K562 (cell line): ENCODE measurements around the gene CSTB. TPM values are rescaled to one million over a fixed set of nuclear protein-coding genes. Genes with fewer than 3 reads are reported as not detected.

Experiments
- BRCA1 ChIP-seq, 2 experiments: fragments of 450-650 bp in 1 of 2; sonication (generic) in 1 of 2; formaldehyde crosslinking in 1 of 2; IDR thresholded peaks; 2 replicates each; pipeline versions ENCODE4 v1.5.0 to v1.6.1; 2017 to 2020; ENCODE audit warnings: mild to moderate bottlenecking in 1 of 2, missing genetic modification reagents in 1 of 2
- CBFA2T3 ChIP-seq: fragments of 450-650 bp; IDR thresholded peaks from 2 replicates; pipeline ENCODE4 v1.6.1; 2017
- EHMT2 ChIP-seq: fragments of 450-650 bp; IDR thresholded peaks from 2 replicates; pipeline ENCODE4 v1.6.1; 2018; ENCODE audit warnings: antibody characterized with exemption
- FOXM1 ChIP-seq, 2 experiments: fragments of 450-650 bp in 1 of 2; sonication (generic) in 1 of 2; formaldehyde crosslinking in 1 of 2; IDR thresholded peaks; 2 replicates each; pipeline versions ENCODE4 v1.6.1 to v1.9.0; 2017 to 2022; ENCODE audit warnings: low read depth in 2 of 2, mild to moderate bottlenecking in 2 of 2, missing genetic modification reagents in 1 of 2, moderate library complexity in 1 of 2
- KAT7 ChIP-seq: sonication (generic); formaldehyde crosslinking; IDR thresholded peaks from 2 replicates; pipeline ENCODE4 v1.8.0; 2022; ENCODE audit warnings: missing genetic modification reagents, mild to moderate bottlenecking, borderline replicate concordance
- MAFK ChIP-seq: IDR thresholded peaks from 2 replicates; pipeline ENCODE4 v1.6.1; 2011; ENCODE audit warnings: low read length, improper control_type of control experiment
- NKRF ChIP-seq: fragments of 450-650 bp; IDR thresholded peaks from 2 replicates; pipeline ENCODE4 v1.6.1; 2016; ENCODE audit warnings: borderline replicate concordance
- PTBP1 ChIP-seq: fragments of 200-400 bp; formaldehyde crosslinking; IDR thresholded peaks from 2 replicates; pipeline ENCODE4 v1.6.1; 2017; ENCODE audit warnings: low read depth, low read length
- PURB ChIP-seq: sonication (generic); formaldehyde crosslinking; IDR thresholded peaks from 2 replicates; pipeline ENCODE4 v1.9.0; 2021; ENCODE audit warnings: low read depth, mild to moderate bottlenecking, missing genetic modification reagents
- RBBP5 ChIP-seq: fragments of 200-600 bp; sonication (generic); IDR thresholded peaks from 2 replicates; pipeline ENCODE4 v1.6.1; 2012; ENCODE audit warnings: borderline replicate concordance, mild to moderate bottlenecking, low read length, control low read depth, inconsistent platforms; ENCODE audit not compliant: insufficient read depth, poor library complexity, severe bottlenecking
- RBFOX2 ChIP-seq: fragments of 200-400 bp; formaldehyde crosslinking; IDR thresholded peaks from 2 replicates; pipeline ENCODE4 v1.6.1; 2017; ENCODE audit warnings: low read depth, mild to moderate bottlenecking, low read length, moderate library complexity
- RUNX1 ChIP-seq: sonication (generic); IDR thresholded peaks from 2 replicates; pipeline ENCODE4 v1.6.1; 2016; ENCODE audit warnings: antibody characterized with exemption, low read depth
- SMARCA4 ChIP-seq: fragments of 450-650 bp; IDR thresholded peaks from 2 replicates; pipeline ENCODE4 v1.6.1; 2016
- SRSF3 ChIP-seq: fragments of 200-400 bp; formaldehyde crosslinking; IDR thresholded peaks from 2 replicates; pipeline ENCODE4 v1.6.1; 2016; ENCODE audit warnings: mild to moderate bottlenecking, low read length, moderate library complexity; ENCODE audit not compliant: insufficient read depth
- TAF7 ChIP-seq: fragments of 450-650 bp; IDR thresholded peaks from 2 replicates; pipeline ENCODE4 v1.6.1; 2016; ENCODE audit warnings: missing genetic modification characterization, missing compliant biosample characterization
- TARDBP ChIP-seq: fragments of 450-650 bp; IDR thresholded peaks from 2 replicates; pipeline ENCODE4 v1.6.1; 2016
- YY1 ChIP-seq, 3 experiments: IDR thresholded peaks; 2 replicates each; pipeline ENCODE4 v1.6.1; 2011; ENCODE audit warnings: low read length in 2 of 3, mild to moderate bottlenecking in 2 of 3, moderate library complexity in 2 of 3, borderline replicate concordance in 1 of 3, control low read depth in 1 of 3, low read depth in 1 of 3; ENCODE audit not compliant: insufficient read depth in 3 of 3, insufficient replicate concordance in 2 of 3, control insufficient read depth in 1 of 3, insufficient read length in 1 of 3; ENCODE audit errors: extremely low read depth in 1 of 3
- ZC3H11A ChIP-seq: IDR thresholded peaks from 2 replicates; pipeline ENCODE4 v1.6.1; 2012; ENCODE audit warnings: low read depth, low read length, improper control_type of control experiment
- ZNF263 ChIP-seq: sonication (generic); formaldehyde crosslinking; IDR thresholded peaks from 2 replicates; pipeline ENCODE4 v1.8.0; 2022; ENCODE audit warnings: mild to moderate bottlenecking, missing genetic modification reagents, borderline replicate concordance
- ZNF311 ChIP-seq: fragments of 250-450 bp; sonication (Bioruptor Pico); IDR thresholded peaks from 2 replicates; pipeline ENCODE4 v1.4.0; 2020; ENCODE audit warnings: mild to moderate bottlenecking, moderate library complexity
- ZNF41 ChIP-seq: fragments of 250-450 bp; sonication (Bioruptor Pico); conservative IDR thresholded peaks from 2 replicates; pipeline ENCODE4 v1.4.0; 2020; ENCODE audit warnings: mild to moderate bottlenecking
- ZNF431 ChIP-seq: sonication (generic); formaldehyde crosslinking; IDR thresholded peaks from 2 replicates; pipeline ENCODE4 v1.8.0; 2022; ENCODE audit warnings: mild to moderate bottlenecking, missing genetic modification reagents
- polyA plus RNA-seq, 8 experiments: library from polyadenylated mRNA; depleted of rRNA in 4 of 8; stranded (reverse) in 5 of 8; unstranded in 3 of 8; fragments of >200 nt; fragmentation: Nextera tagmentation in 2 of 8; fragmentation: Illumina TruSeq in 1 of 8; extraction: Ambion mirVana in 2 of 8; extraction: Trizol in 1 of 8; gene quantifications; 2 replicates each; pipeline versions ENCODE4 v1.2.1 to v1.2.3, GENCODE V29; 2011 to 2014; ENCODE audit warnings: inconsistent platforms in 1 of 8, missing spikeins in 1 of 8
- total RNA-seq, 7 experiments: library from RNA; depleted of rRNA in 6 of 7; stranded (reverse); fragments of >200 nt in 6 of 7; fragmentation: Illumina TruSeq in 2 of 7; extraction: Trizol in 2 of 7; gene quantifications; 2 replicates each; pipeline versions ENCODE4 v1.2.1 to v1.2.3, GENCODE V29; 2011 to 2021; ENCODE audit warnings: low replicate concordance in 1 of 7
- TF ChIP-seq, protein P1 (sequence below): fragments of 450-650 bp; IDR thresholded peaks from 2 replicates; pipeline ENCODE4 v1.6.1; 2014; ENCODE audit warnings: low read depth, mild to moderate bottlenecking, moderate library complexity, borderline replicate concordance
- TF ChIP-seq, protein P2 (sequence below): fragments of 450-650 bp; IDR thresholded peaks from 2 replicates; pipeline ENCODE4 v1.6.1; 2016

The CSTB gene
- total and polyA plus RNA-seq, 9 of the 15 experiments (the other 6 are each of a cell fraction or from before 2014, with no cell fraction given): 12.4 to 65.0 (median 31.7) TPM

- no peak for TF ChIP-seq MAFK
- TF ChIP-seq, protein P1, sequence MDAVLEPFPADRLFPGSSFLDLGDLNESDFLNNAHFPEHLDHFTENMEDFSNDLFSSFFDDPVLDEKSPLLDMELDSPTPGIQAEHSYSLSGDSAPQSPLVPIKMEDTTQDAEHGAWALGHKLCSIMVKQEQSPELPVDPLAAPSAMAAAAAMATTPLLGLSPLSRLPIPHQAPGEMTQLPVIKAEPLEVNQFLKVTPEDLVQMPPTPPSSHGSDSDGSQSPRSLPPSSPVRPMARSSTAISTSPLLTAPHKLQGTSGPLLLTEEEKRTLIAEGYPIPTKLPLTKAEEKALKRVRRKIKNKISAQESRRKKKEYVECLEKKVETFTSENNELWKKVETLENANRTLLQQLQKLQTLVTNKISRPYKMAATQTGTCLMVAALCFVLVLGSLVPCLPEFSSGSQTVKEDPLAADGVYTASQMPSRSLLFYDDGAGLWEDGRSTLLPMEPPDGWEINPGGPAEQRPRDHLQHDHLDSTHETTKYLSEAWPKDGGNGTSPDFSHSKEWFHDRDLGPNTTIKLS: no peak
- no peak for TF ChIP-seq PURB (CRISPR knock-in tag)
- TF ChIP-seq SRSF3: no peak
- peak; percentile 48 for TF ChIP-seq RBFOX2
- TF ChIP-seq BRCA1 (IDR thresholded peaks at IDR 0.05): no peak
- no peak for TF ChIP-seq BRCA1 (CRISPR knock-in tag; IDR thresholded peaks at IDR 0.05)
- no peak for TF ChIP-seq ZC3H11A
- TF ChIP-seq ZNF431 (CRISPR knock-in tag): no peak
- peak; percentile 63; the same call in 1 of the 2 replicates for TF ChIP-seq ZNF263 (CRISPR knock-in tag)
- no peak for TF ChIP-seq RUNX1
- no peak for TF ChIP-seq EHMT2
- no peak for TF ChIP-seq SMARCA4
- TF ChIP-seq PTBP1: no peak
- no peak for TF ChIP-seq ZNF311 (CRISPR knock-in tag)
- TF ChIP-seq KAT7 (CRISPR knock-in tag): 0 out of 2 replicates have a peak, but pooled peaks have one; percentile 31
- TF ChIP-seq, protein P2, sequence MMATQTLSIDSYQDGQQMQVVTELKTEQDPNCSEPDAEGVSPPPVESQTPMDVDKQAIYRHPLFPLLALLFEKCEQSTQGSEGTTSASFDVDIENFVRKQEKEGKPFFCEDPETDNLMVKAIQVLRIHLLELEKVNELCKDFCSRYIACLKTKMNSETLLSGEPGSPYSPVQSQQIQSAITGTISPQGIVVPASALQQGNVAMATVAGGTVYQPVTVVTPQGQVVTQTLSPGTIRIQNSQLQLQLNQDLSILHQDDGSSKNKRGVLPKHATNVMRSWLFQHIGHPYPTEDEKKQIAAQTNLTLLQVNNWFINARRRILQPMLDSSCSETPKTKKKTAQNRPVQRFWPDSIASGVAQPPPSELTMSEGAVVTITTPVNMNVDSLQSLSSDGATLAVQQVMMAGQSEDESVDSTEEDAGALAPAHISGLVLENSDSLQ: peak; percentile 60; the same call in 1 of the 2 replicates
- TF ChIP-seq NKRF: no peak
- TF ChIP-seq TAF7 (tag): no peak
- TF ChIP-seq CBFA2T3: no peak
- no peak for TF ChIP-seq TARDBP
- no peak for TF ChIP-seq ZNF41 (CRISPR knock-in tag)
- peak in 1 of 3 experiments; percentile 58 for TF ChIP-seq YY1 (IDR thresholded peaks at IDR 0.05; ENCODE audit: borderline replicate concordance in 1 of 3, control insufficient read depth in 1 of 3, extremely low read depth in 1 of 3, insufficient read depth in 3 of 3, insufficient read length in 1 of 3, insufficient replicate concordance in 2 of 3, low read depth in 1 of 3, low read length in 2 of 3)
- TF ChIP-seq FOXM1 (IDR thresholded peaks at IDR 0.05; ENCODE audit: low read depth): no peak
- 0 out of 2 replicates have a peak, but pooled peaks have one; percentile 67 for TF ChIP-seq FOXM1 (CRISPR knock-in tag; IDR thresholded peaks at IDR 0.05; ENCODE audit: low read depth)
- TF ChIP-seq RBBP5: peak; percentile 29
Observed at GRCh38 chr21:43810505-43811261, 34.6 kb upstream of the CSTB start (continued).
